Measurements from ENCODE around the gene PNMA5. TPM values are rescaled to one million over a fixed set of nuclear protein-coding genes. Genes with fewer than 3 reads are reported as not detected.

Gene PNMA5
- total and polyA plus RNA-seq, 4 donors = 0.09 TPM; not detected in 3

GRCh38 chrX:152960115-152960514, 33.8 kb downstream of the PNMA5 start (continued):
- no peak for TF ChIP-seq RXRA (IDR thresholded peaks at IDR 0.05)
- TF ChIP-seq, protein P1, sequence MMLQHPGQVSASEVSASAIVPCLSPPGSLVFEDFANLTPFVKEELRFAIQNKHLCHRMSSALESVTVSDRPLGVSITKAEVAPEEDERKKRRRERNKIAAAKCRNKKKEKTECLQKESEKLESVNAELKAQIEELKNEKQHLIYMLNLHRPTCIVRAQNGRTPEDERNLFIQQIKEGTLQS (IDR thresholded peaks at IDR 0.05) = no peak

DNA sequence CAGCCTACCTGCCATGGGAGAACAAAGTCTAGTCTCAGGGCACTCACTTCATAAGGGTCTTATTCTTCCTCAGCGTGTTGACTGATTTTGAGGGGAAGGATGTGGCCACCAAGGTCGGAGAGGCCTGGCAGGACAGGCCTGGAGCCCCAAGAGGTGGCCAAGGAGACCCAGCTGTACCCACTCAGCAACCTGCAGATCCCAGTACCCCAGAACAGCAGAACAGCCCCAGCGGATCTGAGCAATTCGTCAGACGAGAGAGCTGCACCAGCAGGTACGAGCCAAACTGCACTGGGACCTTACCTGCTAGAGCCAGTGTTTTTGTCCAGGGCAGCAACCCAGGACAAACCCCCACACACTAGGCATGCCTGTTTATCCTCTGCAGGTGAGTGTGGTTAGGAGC, 34.3 kb downstream of the PNMA5 start:
- no peaks in the 10 kb centered on the region for H3K36me3 ChIP-seq (ENCODE audit: control insufficient read depth in 4 of 4, insufficient read depth in 3 of 4, low read depth in 1 of 4, low read length in 3 of 4)
- no peak overlapping the region for H3K9ac ChIP-seq (ENCODE audit: low read depth in 1 of 2, low read length in 2 of 2)
- H3K4me1 ChIP-seq (ENCODE audit: control insufficient read depth in 4 of 4, insufficient read depth in 4 of 4, low read length in 3 of 4) = peaks cover 0 to 14% (median 0%) of the 10 kb centered on the region in 4 donors
- no peak for DNase-seq (ENCODE audit: low spot score)
- H3K4me3 ChIP-seq (ENCODE audit: low read depth in 1 of 3, low read length in 3 of 3) = no peak overlapping the region
- no peaks in the 10 kb centered on the region for H3K9me3 ChIP-seq (ENCODE audit: control insufficient read depth in 4 of 4, low read length in 3 of 4)
- TF ChIP-seq RAD21 (IDR thresholded peaks at IDR 0.05) = no peak
- no peak for TF ChIP-seq FOXA2 (IDR thresholded peaks at IDR 0.05)
- no peak for TF ChIP-seq MAX (IDR thresholded peaks at IDR 0.05)
- TF ChIP-seq TAF1 (conservative IDR thresholded peaks at IDR 0.05) = no peak
- TF ChIP-seq HNF4G (IDR thresholded peaks at IDR 0.05) = no peak
- no peak for TF ChIP-seq YY1 (IDR thresholded peaks at IDR 0.05)
- no peak for TF ChIP-seq EGR1 (IDR thresholded peaks at IDR 0.05; ENCODE audit: low read depth in 2 of 2)
- TF ChIP-seq FOXA1 (IDR thresholded peaks at IDR 0.05) = no peak
- TF ChIP-seq, protein P1 (IDR thresholded peaks at IDR 0.05) = no peak
- TF ChIP-seq REST (IDR thresholded peaks at IDR 0.05) = no peak
- no peak for TF ChIP-seq SP1 (IDR thresholded peaks at IDR 0.05)
- WGBS = 81% methylated on average over 6 of the region's 6 CpGs
- H3K27ac ChIP-seq (ENCODE audit: low read depth in 1 of 2, low read length in 2 of 2) = no peak overlapping the region
- H3K27me3 ChIP-seq (ENCODE audit: control insufficient read depth in 4 of 4, insufficient read depth in 4 of 4, low read length in 3 of 4) = no peaks in the 10 kb centered on the region

DNA sequence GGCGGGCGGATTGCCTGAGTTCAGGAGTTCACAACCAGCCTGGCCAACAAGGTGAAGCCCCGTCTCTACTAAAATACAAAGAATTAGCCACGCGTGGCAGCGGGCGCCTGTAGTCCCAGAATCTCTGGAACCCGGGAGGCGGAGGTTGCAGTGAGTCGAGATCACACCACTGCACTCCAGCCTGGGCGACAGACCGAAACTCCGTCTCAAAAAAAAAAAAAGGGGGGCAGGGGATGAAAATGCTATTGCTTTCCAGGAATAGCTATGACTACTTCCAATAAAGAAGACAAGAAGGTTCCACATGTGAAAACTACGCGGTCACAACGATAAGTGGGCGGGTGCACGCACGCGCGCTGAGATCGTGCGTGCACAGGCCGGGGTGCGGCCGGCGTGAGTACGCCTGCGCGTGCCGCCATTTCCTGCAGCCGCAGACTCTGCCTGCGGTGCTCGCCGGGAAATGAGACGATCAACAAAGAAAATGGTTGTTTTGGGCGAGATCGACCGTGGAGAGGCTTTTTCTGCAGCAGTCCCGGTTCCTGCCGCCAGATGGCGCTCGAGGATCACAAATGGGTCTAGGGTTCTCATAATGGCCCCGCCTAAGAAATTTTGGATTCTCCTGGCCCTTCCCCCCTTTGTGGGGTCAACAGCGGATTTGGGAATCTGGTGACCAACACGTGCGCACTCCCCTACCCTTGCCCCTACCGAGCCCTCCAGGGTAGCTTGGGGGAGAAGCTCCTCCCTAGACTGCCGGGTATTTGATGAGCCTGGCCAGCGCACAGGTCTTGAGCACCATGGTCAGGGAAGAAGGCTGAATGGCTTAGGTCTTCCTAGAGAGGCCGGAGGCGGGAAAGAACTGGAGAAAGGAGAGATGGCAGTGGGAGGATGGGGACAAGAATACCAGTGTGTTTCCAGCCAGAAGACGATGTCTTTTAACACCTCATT, 35.1 kb downstream of the PNMA5 start:
- peak; percentile 88 for DNase-seq (ENCODE audit: low spot score)
- WGBS = 29% methylated on average over 53 of the region's 53 CpGs
- Histone ChIP-seq H3K9me3 (ENCODE audit: control insufficient read depth in 4 of 4, low read length in 3 of 4) (no peaks in the 10 kb centered on the region), H3K4me3 (ENCODE audit: low read depth in 1 of 3, low read length in 3 of 3) (peak overlapping the region in 2 of 3 donors; percentile 33 to 52), H3K9ac (ENCODE audit: low read depth in 1 of 2, low read length in 2 of 2) (no peak overlapping the region), H3K27ac (ENCODE audit: low read depth in 1 of 2, low read length in 2 of 2) (peak overlapping the region; percentile 22 to 47), H3K27me3 (ENCODE audit: control insufficient read depth in 4 of 4, insufficient read depth in 4 of 4, low read length in 3 of 4) (no peaks in the 10 kb centered on the region), H3K4me1 (ENCODE audit: control insufficient read depth in 4 of 4, insufficient read depth in 4 of 4, low read length in 3 of 4) (peaks cover 0 to 14% (median 0%) of the 10 kb centered on the region in 4 donors), H3K36me3 (ENCODE audit: control insufficient read depth in 4 of 4, insufficient read depth in 3 of 4, low read depth in 1 of 4, low read length in 3 of 4) (no peaks in the 10 kb centered on the region)
- TF ChIP-seq EGR1 (IDR thresholded peaks at IDR 0.05; ENCODE audit: low read depth in 2 of 2) (no peak), TAF1 (conservative IDR thresholded peaks at IDR 0.05) (no peak), NR2F2 (IDR thresholded peaks at IDR 0.05) (no peak), REST (IDR thresholded peaks at IDR 0.05) (peak; percentile 14), HNF4A (conservative IDR thresholded peaks at IDR 0.05) (peak in 1 of 2 donors; percentile 18), MAX (IDR thresholded peaks at IDR 0.05) (peak; percentile 49), RAD21 (IDR thresholded peaks at IDR 0.05) (peak; percentile 89 to 95), SP1 (IDR thresholded peaks at IDR 0.05) (no peak), GABPA (IDR thresholded peaks at IDR 0.05 in 1 of 2, conservative IDR thresholded peaks at IDR 0.05 in 1 of 2) (peak in 1 of 2 donors; percentile 80), RXRA (IDR thresholded peaks at IDR 0.05) (peak in 1 of 2 donors; percentile 7), FOXA2 (IDR thresholded peaks at IDR 0.05) (no peak), HNF4G (IDR thresholded peaks at IDR 0.05) (no peak), JUND (IDR thresholded peaks at IDR 0.05) (peak in 1 of 2 donors; percentile 24)
- TF ChIP-seq, protein P1 (IDR thresholded peaks at IDR 0.05) = no peak
- TF ChIP-seq, protein P2, sequence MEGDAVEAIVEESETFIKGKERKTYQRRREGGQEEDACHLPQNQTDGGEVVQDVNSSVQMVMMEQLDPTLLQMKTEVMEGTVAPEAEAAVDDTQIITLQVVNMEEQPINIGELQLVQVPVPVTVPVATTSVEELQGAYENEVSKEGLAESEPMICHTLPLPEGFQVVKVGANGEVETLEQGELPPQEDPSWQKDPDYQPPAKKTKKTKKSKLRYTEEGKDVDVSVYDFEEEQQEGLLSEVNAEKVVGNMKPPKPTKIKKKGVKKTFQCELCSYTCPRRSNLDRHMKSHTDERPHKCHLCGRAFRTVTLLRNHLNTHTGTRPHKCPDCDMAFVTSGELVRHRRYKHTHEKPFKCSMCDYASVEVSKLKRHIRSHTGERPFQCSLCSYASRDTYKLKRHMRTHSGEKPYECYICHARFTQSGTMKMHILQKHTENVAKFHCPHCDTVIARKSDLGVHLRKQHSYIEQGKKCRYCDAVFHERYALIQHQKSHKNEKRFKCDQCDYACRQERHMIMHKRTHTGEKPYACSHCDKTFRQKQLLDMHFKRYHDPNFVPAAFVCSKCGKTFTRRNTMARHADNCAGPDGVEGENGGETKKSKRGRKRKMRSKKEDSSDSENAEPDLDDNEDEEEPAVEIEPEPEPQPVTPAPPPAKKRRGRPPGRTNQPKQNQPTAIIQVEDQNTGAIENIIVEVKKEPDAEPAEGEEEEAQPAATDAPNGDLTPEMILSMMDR (IDR thresholded peaks at IDR 0.05; ENCODE audit: low read depth, low read length, missing input control) = peak; percentile 96

Measured in liver (tissue), 9 donors.